Small intestine (tissue), 7 donors: Measurements from ENCODE around the gene SIRT5. TPM values are rescaled to one million over a fixed set of nuclear protein-coding genes. Genes with fewer than 3 reads are reported as not detected.

Source experiments
- DNase-seq, 2 donors: peaks; one replicate each; pipeline versions ENCODE4 v3.0.0 to v3.0.0-alpha.2; 2013
- FAIRE-seq: peaks from 2 replicates; lab custom pipeline; 2012; peaks lifted over from hg19 to GRCh38; lab: Jason Lieb, UNC
- H3K27ac ChIP-seq, 3 donors: one replicate each; pipeline ENCODE4 v1.5.1; 2013; ENCODE audit warnings: low read length in 2 of 3, mild to moderate bottlenecking in 2 of 3, control low read depth in 1 of 3, inconsistent platforms in 1 of 3, low read depth in 1 of 3, moderate library complexity in 1 of 3
- H3K27me3 ChIP-seq, 3 donors: one replicate each; pipeline ENCODE4 v1.6.1; 2013; ENCODE audit warnings: low read length in 3 of 3, inconsistent platforms in 1 of 3; ENCODE audit not compliant: control insufficient read depth in 3 of 3, insufficient read depth in 3 of 3
- H3K36me3 ChIP-seq, 3 donors: one replicate each; pipeline ENCODE4 v1.6.1; 2013; ENCODE audit warnings: low read length in 3 of 3, inconsistent platforms in 1 of 3, low read depth in 1 of 3, mild to moderate bottlenecking in 1 of 3, moderate library complexity in 1 of 3; ENCODE audit not compliant: control insufficient read depth in 3 of 3, insufficient read depth in 2 of 3
- H3K4me1 ChIP-seq, 3 donors: one replicate each; pipeline ENCODE4 v1.6.1; 2013; ENCODE audit warnings: low read length in 2 of 3, inconsistent platforms in 1 of 3, low read depth in 1 of 3, mild to moderate bottlenecking in 1 of 3, moderate library complexity in 1 of 3; ENCODE audit not compliant: control insufficient read depth in 3 of 3, insufficient read depth in 2 of 3
- H3K4me3 ChIP-seq, 3 donors: one replicate each; pipeline ENCODE4 v1.5.1; 2013; ENCODE audit warnings: low read length in 3 of 3, control low read depth in 1 of 3, inconsistent platforms in 1 of 3, low read depth in 1 of 3, mild to moderate bottlenecking in 1 of 3, moderate library complexity in 1 of 3
- H3K9me3 ChIP-seq, 2 donors: one replicate each; pipeline ENCODE4 v1.6.1; 2013; ENCODE audit warnings: low read depth in 1 of 2, low read length in 1 of 2; ENCODE audit not compliant: control insufficient read depth in 2 of 2, insufficient read depth in 1 of 2
- WGBS, 3 donors: extraction: QIAGEN DNeasy Blood & Tissue Kit; methylation state at CpG; one replicate each; pipeline ENCODE4 v1.1.7; 2013; 5-methylcytosine and 5-hydroxymethylcytosine counted together
- polyA plus RNA-seq, 4 donors: library from polyadenylated mRNA; stranded (reverse) in 3 of 4; unstranded in 1 of 4; fragments of 200-250 nt in 3 of 4; fragments of 120-200 nt in 1 of 4; gene quantifications; one replicate each; pipeline versions ENCODE4 v1.2.1 to v1.2.3, GENCODE V29; 2013
- donor health status: healthy with polysubstance abuse.
- donor health status: control.
- donor health status: control.
- donor health status: Bipolar disorder and iron deficiency.
- donor health status: healthy.

Gene SIRT5
- polyA plus RNA-seq, 4 donors: 7.5 to 14.1 (median 8.9) TPM

DNA sequence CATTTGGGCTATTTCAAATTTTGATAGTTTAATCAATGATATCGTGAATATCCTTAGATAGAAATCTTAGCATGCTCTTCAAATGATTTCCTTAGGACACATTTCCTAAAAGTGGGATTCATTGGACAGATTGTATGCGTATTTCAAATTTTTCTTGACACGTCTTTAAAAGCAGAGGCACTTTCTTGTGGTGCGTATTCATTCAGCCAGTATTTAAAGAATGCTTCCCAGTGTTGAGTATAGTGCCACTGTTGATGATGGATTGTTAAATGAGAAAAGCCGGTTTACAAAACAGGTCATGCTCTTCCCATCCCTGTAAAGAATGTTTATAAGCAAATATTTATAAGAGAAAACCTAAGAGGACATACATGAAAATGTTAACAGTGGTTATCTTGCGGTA is 25.6 kb downstream of the SIRT5 start:
- H3K4me3 ChIP-seq: no peak overlapping the region
- H3K4me1 ChIP-seq: no peaks in the 10 kb centered on the region
- 89 to 97% (median 95%) methylated on average over 6 of the region's 6 CpGs for WGBS, 3 donors
- no peaks in the 10 kb centered on the region for H3K27me3 ChIP-seq
- no peak overlapping the region for H3K27ac ChIP-seq
- no peaks in the 10 kb centered on the region for H3K9me3 ChIP-seq
- FAIRE-seq (no peak), DNase-seq (no peak)
- peaks cover 0 to 26% (median 2%) of the 10 kb centered on the region in 3 donors for H3K36me3 ChIP-seq

DNA sequence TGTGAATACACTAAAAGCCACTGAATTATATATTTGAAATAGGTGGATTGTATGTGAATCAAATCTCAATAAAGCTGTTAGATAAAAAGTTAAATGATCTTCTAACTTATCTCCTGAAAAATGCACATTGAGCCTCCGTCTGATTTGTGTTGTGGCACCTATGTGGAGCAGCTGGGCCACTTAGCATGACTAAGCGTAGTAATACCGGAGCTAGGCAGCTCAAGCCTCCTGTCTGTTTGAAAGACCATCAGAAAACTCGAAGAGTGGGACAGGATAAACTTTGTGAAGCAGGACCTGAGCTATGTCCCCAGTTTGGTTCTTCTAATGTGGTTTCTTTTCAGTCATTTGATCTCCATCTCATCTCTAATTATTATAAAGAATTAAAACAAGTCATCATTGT is 29.7 kb downstream of the SIRT5 start:
- 83 to 88% (median 86%) methylated on average over 4 of the region's 4 CpGs for WGBS, 3 donors
- Histone ChIP-seq H3K4me1 (no peaks in the 10 kb centered on the region), H3K27me3 (no peaks in the 10 kb centered on the region), H3K27ac (no peak overlapping the region), H3K9me3 (no peaks in the 10 kb centered on the region), H3K36me3 (peaks cover 0 to 13% (median 2%) of the 10 kb centered on the region in 3 donors), H3K4me3 (no peak overlapping the region)
- no peak for DNase-seq
- no peak for FAIRE-seq

DNA sequence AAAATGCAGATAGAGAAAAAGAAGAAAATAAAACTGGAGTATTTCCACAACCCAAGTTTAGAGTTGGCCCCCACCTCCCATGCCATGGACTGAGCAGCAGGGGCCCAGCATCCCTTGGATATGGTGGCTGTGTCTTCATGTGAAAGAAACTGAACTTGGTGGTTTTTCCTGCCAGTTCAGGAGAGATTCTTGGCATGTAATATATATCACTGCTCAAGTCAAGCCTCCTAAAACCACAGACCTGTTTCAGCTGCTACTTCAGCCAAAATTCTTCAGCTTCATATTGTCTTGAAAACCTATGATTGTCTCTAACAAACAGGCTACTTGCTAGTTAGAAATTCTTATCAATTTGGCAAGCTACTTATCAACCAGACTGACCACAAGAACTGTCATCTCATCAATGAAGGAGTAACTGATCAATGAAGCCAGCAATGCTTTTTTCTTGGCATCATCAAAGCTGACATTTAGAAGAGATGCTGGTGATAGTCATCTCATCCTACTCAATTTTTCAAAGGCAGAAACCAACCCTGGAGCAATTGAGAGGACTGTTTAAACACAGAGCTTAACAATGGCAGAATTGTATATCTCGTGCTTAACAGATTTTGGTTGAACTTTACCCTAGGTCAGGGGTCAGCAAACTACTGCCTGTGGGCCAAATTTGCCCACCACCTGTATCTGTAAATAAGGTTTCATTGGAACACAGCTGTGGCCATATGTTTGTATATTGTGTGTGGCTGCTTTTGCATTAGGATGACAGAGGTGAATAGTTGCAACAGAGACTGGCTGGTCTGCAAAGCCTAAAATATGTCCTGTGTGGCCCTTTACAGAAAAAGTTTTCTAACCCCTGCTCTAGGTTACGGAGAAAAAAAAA is 30.4 kb downstream of the SIRT5 start:
- no peaks in the 10 kb centered on the region for H3K27me3 ChIP-seq
- H3K27ac ChIP-seq: no peak overlapping the region
- 50 to 77% (median 59%) methylated on average over 2 of the region's 2 CpGs for WGBS, 3 donors
- H3K4me1 ChIP-seq: no peaks in the 10 kb centered on the region
- FAIRE-seq (no peak), DNase-seq (no peak)
- peaks cover 0 to 13% (median 2%) of the 10 kb centered on the region in 3 donors for H3K36me3 ChIP-seq
- H3K4me3 ChIP-seq: no peak overlapping the region
- no peaks in the 10 kb centered on the region for H3K9me3 ChIP-seq

DNA sequence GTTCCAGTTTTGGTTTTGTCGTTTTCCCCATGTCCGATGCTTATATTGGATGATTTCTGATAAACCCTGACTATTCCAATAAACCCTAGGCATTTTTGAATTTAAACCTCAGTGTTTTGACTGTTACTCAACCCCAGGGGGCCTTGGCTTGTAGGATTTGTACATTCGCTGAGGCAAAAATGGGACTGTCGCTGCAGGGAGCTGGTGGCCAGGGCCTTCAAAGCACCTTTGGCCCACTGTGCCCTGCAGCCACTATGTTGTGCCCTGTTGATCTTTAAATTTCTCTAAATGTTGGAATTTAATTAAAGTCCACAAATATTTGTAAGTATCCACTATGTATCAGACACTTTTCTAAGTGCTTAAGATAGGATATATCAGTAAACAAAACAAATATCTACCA is 31.2 kb downstream of the SIRT5 start:
- no peak for FAIRE-seq
- Histone ChIP-seq H3K27me3 (no peaks in the 10 kb centered on the region), H3K36me3 (peaks cover 0 to 16% (median 2%) of the 10 kb centered on the region in 3 donors), H3K4me1 (no peaks in the 10 kb centered on the region), H3K9me3 (no peaks in the 10 kb centered on the region), H3K27ac (no peak overlapping the region), H3K4me3 (no peak overlapping the region)
- 93 to 95% (median 95%) methylated on average over 4 of the region's 4 CpGs for WGBS, 3 donors
- no peak for DNase-seq

DNA sequence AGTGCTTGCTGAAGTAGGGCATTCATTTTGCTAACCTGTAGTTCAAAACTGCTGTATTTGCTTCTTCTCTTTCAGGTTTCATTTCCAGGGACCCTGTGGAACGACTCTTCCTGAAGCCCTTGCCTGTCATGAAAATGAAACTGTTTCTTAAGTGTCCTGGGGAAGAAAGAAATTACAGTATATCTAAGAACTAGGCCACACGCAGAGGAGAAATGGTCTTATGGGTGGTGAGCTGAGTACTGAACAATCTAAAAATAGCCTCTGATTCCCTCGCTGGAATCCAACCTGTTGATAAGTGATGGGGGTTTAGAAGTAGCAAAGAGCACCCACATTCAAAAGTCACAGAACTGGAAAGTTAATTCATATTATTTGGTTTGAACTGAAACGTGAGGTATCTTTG is 37.3 kb downstream of the SIRT5 start:
- no peak overlapping the region for H3K4me3 ChIP-seq
- peaks cover 0 to 9% (median 0%) of the 10 kb centered on the region in 3 donors for H3K36me3 ChIP-seq
- no peak for FAIRE-seq
- 54 to 65% (median 62%) methylated on average over 4 of the region's 4 CpGs for WGBS, 3 donors
- no peak overlapping the region for H3K27ac ChIP-seq
- H3K27me3 ChIP-seq: no peaks in the 10 kb centered on the region
- no peak for DNase-seq
- H3K9me3 ChIP-seq: no peaks in the 10 kb centered on the region
- peaks cover 0 to 9% (median 3%) of the 10 kb centered on the region in 3 donors for H3K4me1 ChIP-seq

DNA sequence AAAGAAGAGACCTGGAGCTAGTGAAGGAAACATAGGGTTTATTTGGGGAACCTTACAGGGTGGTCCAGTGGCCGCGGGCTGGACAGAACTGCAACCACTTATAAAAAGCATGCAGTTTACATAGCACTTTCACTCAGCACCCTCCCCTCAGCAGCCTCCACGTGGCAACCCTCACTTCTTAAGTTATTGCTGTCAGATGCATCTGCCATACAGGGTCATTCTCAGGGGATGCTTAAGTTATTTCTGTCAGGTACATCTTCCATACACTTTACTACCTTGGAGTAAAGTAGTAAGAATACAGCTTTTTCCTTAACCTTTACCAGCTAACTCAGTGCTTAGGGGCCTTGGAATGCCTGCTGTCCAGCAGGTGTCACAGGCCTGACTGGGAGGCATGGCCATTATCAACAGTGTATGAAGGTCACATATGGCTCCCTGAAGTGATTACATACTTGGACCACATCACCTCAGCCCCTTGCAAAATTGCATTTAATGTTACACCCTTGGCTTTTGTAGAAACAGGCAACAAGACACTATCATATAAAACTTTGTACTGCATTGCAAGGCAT is 38.7 kb downstream of the SIRT5 start:
- 56 to 79% (median 70%) methylated on average over 3 of the region's 3 CpGs for WGBS, 3 donors
- H3K36me3 ChIP-seq: peaks cover 0 to 13% (median 2%) of the 10 kb centered on the region in 3 donors

DNA sequence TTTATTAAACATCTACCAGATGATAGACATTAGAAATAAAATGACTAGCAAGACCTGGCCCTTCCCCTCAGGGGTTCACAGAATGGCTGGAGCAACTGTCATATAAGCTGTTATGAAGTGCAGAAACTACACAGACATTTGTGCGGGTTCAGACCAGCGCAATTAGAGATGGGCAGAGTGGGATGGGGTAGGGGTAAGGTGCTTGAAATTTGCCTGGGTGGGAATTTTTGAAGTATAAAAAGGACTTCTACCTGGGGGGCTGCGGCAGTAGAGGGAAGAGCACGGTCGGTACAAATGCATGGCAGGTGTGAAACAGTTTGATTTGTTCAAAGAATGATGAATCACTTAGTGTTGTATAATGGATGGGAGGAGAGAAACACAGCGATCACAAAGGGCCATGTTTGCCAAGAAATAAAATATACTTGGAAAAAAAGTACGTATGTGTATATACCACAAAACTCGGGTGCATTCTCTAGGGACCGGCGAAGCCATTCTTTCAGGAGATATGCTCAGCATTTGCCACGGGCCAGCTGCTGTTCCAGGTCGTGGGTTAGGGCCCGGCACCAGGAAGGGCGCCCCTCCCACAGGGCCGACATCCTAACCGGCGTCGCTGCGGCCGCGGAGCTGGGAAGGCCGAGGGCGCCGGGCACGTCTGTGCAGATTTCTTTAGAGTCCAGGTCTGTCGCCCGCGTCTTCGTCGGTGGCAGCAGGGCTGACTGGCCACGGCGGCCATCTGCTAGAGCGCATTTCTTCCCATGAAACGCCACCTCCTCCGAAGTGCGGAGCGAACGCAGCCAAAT is 39.9 kb downstream of the SIRT5 start:
- FAIRE-seq: no peak
- Histone ChIP-seq H3K9me3 (no peaks in the 10 kb centered on the region), H3K27me3 (no peaks in the 10 kb centered on the region), H3K36me3 (peaks cover 4 to 18% (median 6%) of the 10 kb centered on the region in 3 donors), H3K4me3 (peak overlapping the region; percentile 62 to 80 (median 63)), H3K27ac (peak overlapping the region; percentile 68 to 93 (median 87)), H3K4me1 (peaks cover 0 to 9% (median 3%) of the 10 kb centered on the region in 3 donors)
- DNase-seq: peak in 1 of 2 donors; percentile 41
- 3 to 5% (median 4%) methylated on average over 38 of the region's 38 CpGs for WGBS, 3 donors

More for the DNA sequence above, 38.7 kb downstream of the SIRT5 start:
- no peak overlapping the region for H3K27ac ChIP-seq
- DNase-seq: no peak
- H3K9me3 ChIP-seq: no peaks in the 10 kb centered on the region
- H3K27me3 ChIP-seq: no peaks in the 10 kb centered on the region
- peaks cover 0 to 9% (median 3%) of the 10 kb centered on the region in 3 donors for H3K4me1 ChIP-seq
- H3K4me3 ChIP-seq: no peak overlapping the region
- FAIRE-seq: no peak
